ENCODE measurements around the gene PRKG1. TPM values are rescaled to one million over a fixed set of nuclear protein-coding genes. Genes with fewer than 3 reads are reported as not detected.

Gene PRKG1
- total RNA-seq, 2 donors from 2014 or later = 145 to 381 TPM

DNA sequence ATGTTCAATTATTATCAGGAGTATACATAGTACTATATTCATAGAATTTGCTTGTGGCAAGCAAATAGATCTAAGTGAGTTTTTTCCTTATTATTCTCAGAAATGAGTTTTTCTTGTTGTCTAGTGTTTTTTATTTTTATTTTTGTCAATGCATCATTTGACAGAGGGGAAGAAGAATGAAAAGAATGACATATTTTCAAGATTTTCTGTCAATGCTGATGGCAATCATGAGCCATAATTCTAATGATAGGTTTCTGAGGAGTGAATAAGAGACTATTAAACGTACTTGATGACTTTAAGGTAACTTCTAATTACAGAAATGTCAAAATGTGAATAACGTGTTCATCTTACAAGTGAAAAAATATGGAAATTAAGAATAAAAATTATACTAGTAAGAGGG is 769.7 kb downstream of the PRKG1 start:
- ATAC-seq (ENCODE audit: insufficient number of reproducible peaks, low FRiP score, low read depth) = no peak
- H3K36me3 ChIP-seq = no peaks in the 10 kb centered on the region
- TF ChIP-seq CTCF (IDR thresholded peaks at IDR 0.05) = no peak
- H3K27me3 ChIP-seq (replicated peaks; ENCODE audit: insufficient read depth) = no peaks in the 10 kb centered on the region
- no peaks in the 10 kb centered on the region for H3K9me3 ChIP-seq
- peaks cover 16 to 23% of the 10 kb centered on the region in 2 donors for H3K4me1 ChIP-seq (ENCODE audit: control insufficient read depth in 1 of 2, low read depth in 2 of 2)
- no peak overlapping the region for H3K4me3 ChIP-seq
- DNase-seq (ENCODE audit: low spot score) = no peak
- H3K27ac ChIP-seq = no peak overlapping the region

- Histone ChIP-seq H3K27ac (no peak overlapping the region), H3K36me3 (no peaks in the 10 kb centered on the region), H3K9me3 (no peaks in the 10 kb centered on the region), H3K4me1 (ENCODE audit: control insufficient read depth in 1 of 2, low read depth in 2 of 2) (peaks cover 15 to 16% of the 10 kb centered on the region in 2 donors), H3K4me3 (no peak overlapping the region), H3K27me3 (replicated peaks; ENCODE audit: insufficient read depth) (no peaks in the 10 kb centered on the region)
- no peak for DNase-seq (ENCODE audit: low spot score)
- TF ChIP-seq CTCF (IDR thresholded peaks at IDR 0.05) = no peak
- ATAC-seq (ENCODE audit: insufficient number of reproducible peaks, low FRiP score, low read depth) = no peak
These were observed 772.7 kb downstream of the PRKG1 start for GRCh38 chr10:51846856-51847506.

- ATAC-seq (ENCODE audit: insufficient number of reproducible peaks, low FRiP score, low read depth) = no peak
These were observed 778.0 kb downstream of the PRKG1 start for GRCh38 chr10:51852297-51852696.

DNA sequence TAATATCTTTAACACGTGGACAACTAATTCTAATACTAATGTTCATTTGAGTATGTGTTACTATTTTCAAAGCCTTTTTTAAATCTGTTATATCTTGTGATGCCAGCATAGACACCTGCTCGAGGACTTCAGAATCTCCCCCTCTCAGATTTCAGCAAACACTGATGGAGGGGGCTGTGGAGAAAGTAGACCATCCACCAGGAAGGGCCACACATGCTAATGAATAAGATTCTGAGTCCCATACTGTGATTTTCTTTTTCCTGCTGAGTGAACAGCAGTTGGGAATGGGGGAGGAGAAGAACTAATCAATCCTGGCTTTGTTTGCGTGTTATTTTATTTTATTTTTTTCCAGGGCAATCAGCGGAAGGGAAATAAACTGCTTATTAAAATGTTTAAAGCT is 783.0 kb downstream of the PRKG1 start:
- ATAC-seq (ENCODE audit: insufficient number of reproducible peaks, low FRiP score, low read depth) = no peak
- H3K4me1 ChIP-seq (ENCODE audit: control insufficient read depth in 1 of 2, low read depth in 2 of 2) = peaks cover 30 to 39% of the 10 kb centered on the region in 2 donors
- peak overlapping the region in 1 of 2 donors; percentile 4 for H3K27ac ChIP-seq
- DNase-seq (ENCODE audit: low spot score) = no peak
- no peaks in the 10 kb centered on the region for H3K27me3 ChIP-seq (replicated peaks; ENCODE audit: insufficient read depth)
- H3K4me3 ChIP-seq = no peak overlapping the region
- no peak for TF ChIP-seq CTCF (IDR thresholded peaks at IDR 0.05)
- H3K9me3 ChIP-seq = no peaks in the 10 kb centered on the region
- no peaks in the 10 kb centered on the region for H3K36me3 ChIP-seq

More at GRCh38 chr10:51852297-51852696, 778.0 kb downstream of the PRKG1 start:
- Histone ChIP-seq H3K4me3 (no peak overlapping the region), H3K36me3 (no peaks in the 10 kb centered on the region), H3K9me3 (no peaks in the 10 kb centered on the region), H3K27me3 (replicated peaks; ENCODE audit: insufficient read depth) (no peaks in the 10 kb centered on the region), H3K27ac (no peak overlapping the region), H3K4me1 (ENCODE audit: control insufficient read depth in 1 of 2, low read depth in 2 of 2) (peaks cover 17 to 24% of the 10 kb centered on the region in 2 donors)
- TF ChIP-seq CTCF (IDR thresholded peaks at IDR 0.05) = no peak
- no peak for DNase-seq (ENCODE audit: low spot score)

- Histone ChIP-seq H3K36me3 (no peaks in the 10 kb centered on the region), H3K27ac (peak overlapping the region; percentile 57 to 60), H3K9me3 (no peaks in the 10 kb centered on the region), H3K4me3 (peak overlapping the region; percentile 3), H3K4me1 (ENCODE audit: control insufficient read depth in 1 of 2, low read depth in 2 of 2) (peaks cover 25 to 39% of the 10 kb centered on the region in 2 donors), H3K27me3 (replicated peaks; ENCODE audit: insufficient read depth) (no peaks in the 10 kb centered on the region)
- TF ChIP-seq CTCF (IDR thresholded peaks at IDR 0.05) = no peak
- DNase-seq (ENCODE audit: low spot score) (peak; percentile 42), ATAC-seq (ENCODE audit: insufficient number of reproducible peaks, low FRiP score, low read depth) (peak; percentile 99)
These were observed 786.0 kb downstream of the PRKG1 start for GRCh38 chr10:51860257-51860656.

All from thoracic aorta (tissue), 2 donors.